HG02623 (cell line): ENCODE measurements around the gene CASD1.
A peak's percentile ranks its signal among the peaks of the same experiment; 100 is the strongest.

Experiments
- ATAC-seq: cut with Tn5 transposase; IDR thresholded peaks from one replicate; pipeline ENCODE4 v1.9.1; 2021; ENCODE audit warnings: moderate library complexity; ENCODE audit not compliant: unreplicated experiment

Gene CASD1

GRCh38 chr7:94512735-94513564 is 3.3 kb downstream of the CASD1 start:
- ATAC-seq = no peak

- no peak for ATAC-seq
Observed at GRCh38 chr7:94513565-94513860, 3.9 kb downstream of the CASD1 start.

GRCh38 chr7:94514140-94514889 is 4.7 kb downstream of the CASD1 start:
- no peak for ATAC-seq

- no peak for ATAC-seq
Observed at GRCh38 chr7:94514917-94515316, 5.3 kb downstream of the CASD1 start.

GRCh38 chr7:94525923-94526322 is 16.3 kb downstream of the CASD1 start:
- no peak for ATAC-seq

DNA sequence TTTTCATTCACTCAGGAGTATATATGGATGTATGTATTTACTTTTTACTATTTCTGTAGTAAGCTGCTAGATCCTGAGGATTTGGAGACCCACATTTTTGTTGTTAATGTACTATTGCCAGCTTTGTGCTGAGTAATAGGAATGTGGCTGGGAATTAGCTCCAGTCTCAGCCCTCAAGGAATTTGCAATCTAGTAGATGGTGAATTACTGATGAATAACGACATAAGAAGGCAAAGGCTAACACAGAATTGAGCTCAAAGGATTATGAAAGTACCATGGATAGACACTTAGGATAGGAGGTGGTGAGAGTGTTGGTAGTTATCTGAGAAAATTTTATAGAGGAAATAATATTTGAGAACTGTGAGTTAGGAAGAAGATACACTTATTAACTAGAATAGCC is 19.9 kb downstream of the CASD1 start:
- no peak for ATAC-seq

- no peak for ATAC-seq
Observed at GRCh38 chr7:94530109-94530508, 20.5 kb downstream of the CASD1 start.

DNA sequence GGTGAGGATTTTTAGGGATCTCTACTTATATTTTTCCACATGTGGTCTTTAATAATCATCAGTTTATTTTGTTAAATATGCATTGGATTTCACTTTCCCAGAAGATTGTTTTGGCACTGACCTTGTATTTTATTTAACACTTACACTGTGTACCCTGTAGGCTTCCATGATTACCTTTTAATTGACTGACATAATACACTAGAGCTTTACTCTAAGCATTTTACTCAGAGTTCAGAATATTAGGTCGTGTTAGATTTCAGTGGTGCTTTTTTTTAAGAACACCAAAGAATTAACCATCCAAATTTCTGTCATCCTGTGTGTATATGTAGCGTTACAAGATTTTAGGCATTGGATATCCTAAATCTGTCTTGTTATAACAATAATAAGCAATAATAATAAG is 23.1 kb downstream of the CASD1 start:
- no peak for ATAC-seq

- ATAC-seq = no peak
Observed at GRCh38 chr7:94540428-94540827, 30.8 kb downstream of the CASD1 start.

DNA sequence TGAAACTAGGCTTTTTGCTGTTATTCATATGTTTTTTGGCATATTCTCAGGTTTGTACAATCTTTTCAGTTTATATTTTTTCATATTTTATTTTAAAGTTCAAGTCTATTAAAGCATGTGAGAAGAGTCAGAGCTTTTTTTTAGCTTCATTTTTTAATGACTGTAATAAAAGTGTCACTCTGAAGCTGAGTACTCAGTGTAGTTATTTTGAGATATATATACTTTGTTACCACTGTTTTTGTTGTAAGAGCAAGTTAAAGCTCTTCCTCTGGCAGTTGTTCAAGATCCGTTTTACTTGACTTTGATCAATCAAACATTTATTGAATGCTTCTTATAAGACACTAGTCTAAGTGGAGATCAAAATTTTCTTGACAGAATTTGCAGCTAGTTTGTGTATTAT is 37.5 kb downstream of the CASD1 start:
- no peak for ATAC-seq

DNA sequence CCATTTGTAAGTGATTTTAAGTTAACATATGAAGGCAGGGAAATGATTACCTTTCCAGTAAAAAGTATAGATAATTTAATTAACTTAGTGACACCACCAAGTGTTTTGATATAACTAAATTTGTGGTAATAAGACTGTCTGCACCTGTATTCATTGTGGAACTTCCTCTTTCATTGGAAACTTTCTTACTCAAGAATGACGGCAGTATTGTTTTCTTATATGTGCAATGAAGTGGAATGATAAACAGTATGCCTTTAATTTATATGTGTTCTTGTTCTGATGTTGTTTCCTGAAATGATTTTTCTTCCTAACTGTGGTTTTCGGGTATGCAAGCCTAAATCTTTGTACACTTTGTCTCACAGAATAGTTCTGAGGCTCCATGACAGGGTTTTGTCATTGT is 46.4 kb downstream of the CASD1 start:
- ATAC-seq = peak; percentile 75

GRCh38 chr7:94557215-94557614 is 47.6 kb downstream of the CASD1 start:
- no peak for ATAC-seq

DNA sequence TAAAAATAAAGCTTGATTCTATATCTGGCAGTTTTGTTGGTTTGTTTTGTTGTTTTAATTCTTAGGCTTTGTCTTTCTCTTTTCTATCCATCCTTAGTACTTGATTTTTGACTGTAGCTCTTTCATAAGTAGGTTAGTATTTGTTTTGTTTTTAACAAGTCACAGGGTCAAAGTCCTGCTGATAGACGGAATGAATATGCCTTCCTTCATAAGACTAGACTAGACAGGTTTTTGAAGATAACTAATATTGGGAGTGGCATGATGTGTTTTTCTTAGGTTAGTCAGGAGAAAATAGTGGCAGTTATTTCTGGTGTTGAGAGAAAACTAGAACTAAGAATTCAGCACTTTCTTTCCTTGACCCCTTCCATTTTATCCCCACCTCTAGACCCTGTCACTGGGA is 50.4 kb downstream of the CASD1 start:
- ATAC-seq = no peak

DNA sequence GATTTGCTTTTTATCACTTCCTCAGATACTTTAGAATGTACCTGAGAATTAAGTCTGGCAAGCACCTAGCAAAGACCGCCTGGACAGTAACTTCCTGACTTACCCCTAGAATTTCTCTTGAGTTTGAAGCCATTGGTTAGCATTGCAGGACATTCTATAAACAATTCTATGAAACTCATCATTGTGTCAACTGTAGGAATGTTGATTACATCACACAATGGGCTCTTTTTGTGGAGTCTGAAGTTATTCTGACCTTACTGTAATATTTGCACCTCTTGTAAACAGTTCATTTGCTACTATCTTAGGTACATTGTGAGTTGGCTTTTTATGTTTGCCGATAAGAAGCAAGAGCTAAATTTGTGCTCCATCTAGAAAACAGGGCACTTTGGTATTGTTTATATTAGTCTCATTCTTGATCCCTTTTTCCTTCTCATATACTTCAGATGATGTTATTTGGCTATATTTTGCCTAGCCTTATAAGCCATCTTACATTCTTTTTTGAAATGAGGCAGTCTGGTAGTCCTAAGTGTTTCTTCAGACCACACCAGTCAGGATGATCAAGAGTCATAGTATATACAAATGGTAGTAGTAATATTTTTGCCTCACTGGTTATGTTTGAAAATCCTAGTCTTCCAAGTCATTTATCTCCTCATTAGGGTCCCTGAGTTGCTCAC is 52.4 kb downstream of the CASD1 start:
- no peak for ATAC-seq

GRCh38 chr7:94562525-94562924 is 52.9 kb downstream of the CASD1 start:
- ATAC-seq = no peak

DNA sequence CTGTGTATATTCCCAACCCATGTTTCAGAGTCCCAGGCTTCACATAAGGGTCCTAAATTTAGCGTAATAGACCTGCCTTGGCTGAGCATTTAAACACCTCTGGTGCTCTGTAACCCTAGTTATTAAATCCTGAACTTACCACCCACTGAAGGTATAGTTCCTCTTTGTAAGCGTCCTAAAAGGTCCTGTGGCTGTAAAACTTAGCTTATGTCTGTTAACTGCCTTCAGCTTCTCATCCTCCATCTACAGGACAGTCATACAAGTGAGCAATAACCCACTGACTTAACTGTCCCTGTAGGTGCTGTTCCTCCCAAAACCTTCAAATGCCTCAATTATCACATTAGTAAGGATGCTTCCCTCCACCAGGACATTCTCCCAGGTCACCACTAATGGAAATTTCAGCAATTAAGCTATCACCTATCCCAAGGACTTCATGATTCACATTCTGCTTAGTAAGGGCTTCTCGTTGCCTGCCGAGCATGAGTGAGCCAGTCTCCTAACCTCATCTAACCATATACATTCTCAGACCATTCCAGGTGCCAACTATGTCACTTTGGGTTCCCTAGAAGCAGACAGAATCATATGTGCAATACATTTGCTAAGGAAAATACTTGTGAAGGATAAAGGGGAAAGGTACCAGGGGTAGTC is 55.8 kb downstream of the CASD1 start:
- ATAC-seq = no peak

- no peak for ATAC-seq
Observed at GRCh38 chr7:94567396-94567795, 57.8 kb downstream of the CASD1 start.

- ATAC-seq = no peak
Observed at GRCh38 chr7:94571816-94572215, 62.2 kb downstream of the CASD1 start.

DNA sequence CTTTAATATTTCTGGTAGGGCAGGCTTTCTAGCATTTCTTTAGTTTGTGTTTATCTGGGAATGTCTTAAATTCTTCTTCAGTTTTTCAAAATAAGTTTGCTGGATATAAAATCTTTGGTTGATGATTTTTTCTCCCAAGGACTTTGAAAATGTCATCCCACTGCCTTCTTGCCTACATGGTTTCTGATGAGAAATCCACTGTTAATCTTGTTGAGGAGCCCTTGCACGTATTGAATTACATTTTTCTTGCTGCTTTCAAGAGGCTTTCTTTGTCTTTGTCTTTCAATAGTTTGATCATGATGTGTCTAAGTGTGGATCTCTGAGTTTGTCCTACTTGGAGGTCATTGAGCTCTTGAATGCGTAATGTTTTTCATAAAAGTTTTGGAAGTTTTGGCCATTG is 66.0 kb downstream of the CASD1 start:
- ATAC-seq = no peak

DNA sequence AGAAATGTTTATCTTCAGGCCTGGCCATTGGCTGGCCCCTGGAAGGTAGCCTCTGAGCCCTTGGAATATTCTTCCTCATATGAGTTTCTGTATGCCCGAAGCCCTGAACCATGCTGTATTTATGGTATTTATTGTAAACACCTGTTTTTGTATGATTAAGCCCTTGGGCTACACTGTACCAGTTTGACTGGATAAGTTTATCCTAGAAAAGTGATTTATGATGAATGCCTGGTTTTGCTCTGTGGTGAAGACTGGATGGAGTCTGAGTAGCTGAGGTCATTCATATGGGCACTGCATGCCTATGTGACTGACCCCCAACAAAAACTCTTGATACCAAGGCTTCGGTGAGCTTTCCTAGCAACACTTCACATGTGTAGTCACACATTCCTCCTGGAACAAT is 66.7 kb downstream of the CASD1 start:
- ATAC-seq = no peak

- ATAC-seq = no peak
Observed at GRCh38 chr7:94577357-94577756, 67.7 kb downstream of the CASD1 start.

DNA sequence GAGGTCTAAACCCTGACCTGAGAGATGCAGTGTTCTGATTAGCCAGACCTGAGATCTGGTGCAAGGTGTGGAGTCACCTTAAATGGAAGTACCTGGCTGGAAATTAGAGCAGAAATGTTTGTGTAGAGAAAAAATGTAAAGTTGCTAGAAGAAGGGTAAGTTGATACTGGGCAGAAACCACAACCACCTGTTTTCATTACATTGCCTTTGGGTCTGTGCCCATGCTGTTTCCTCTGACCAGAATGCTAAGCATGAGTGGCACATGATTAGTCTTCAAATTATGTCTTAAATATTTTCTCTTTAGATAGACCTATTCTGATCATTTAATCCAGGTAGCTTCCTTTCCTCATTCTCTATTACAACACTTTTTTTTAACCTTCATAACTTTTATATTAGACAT is 69.0 kb downstream of the CASD1 start:
- no peak for ATAC-seq
